H1 (cell line): Measurements from ENCODE around the gene GNAS. TPM values are rescaled to one million over a fixed set of nuclear protein-coding genes. Genes with fewer than 3 reads are reported as not detected.
A peak's percentile ranks its signal among the peaks of the same experiment; 100 is the strongest.

ENCODE experiments used
- CTCF ChIA-PET: fragments of 300-600 bp; sonication (Branson Sonifier 250); formaldehyde crosslinking; loops from one replicate; lab custom pipeline; 2021; ENCODE audit not compliant: partially characterized antibody; lab: Charles Lee
- POLR2A ChIA-PET: fragments of 300-600 bp; sonication (Branson Sonifier 250); formaldehyde crosslinking; loops from one replicate; lab custom pipeline; 2021; ENCODE audit warnings: inconsistent platforms; ENCODE audit not compliant: partially characterized antibody; lab: Charles Lee
- DNase-seq, 2 experiments: peaks; one replicate each; pipeline versions ENCODE4 v3.0.0 to v3.0.0-alpha.2; 2010 to 2022; ENCODE audit warnings: low spot score in 2 of 2, low read depth in 1 of 2, mixed read lengths in 1 of 2
- FAIRE-seq: peaks from 2 replicates; lab custom pipeline; 2011; peaks lifted over from hg19 to GRCh38; lab: Jason Lieb, UNC
- H2AFZ ChIP-seq: 2 replicates; pipeline ENCODE4 v1.8.1; 2012; ENCODE audit warnings: low read length, inconsistent platforms
- H2AK5ac ChIP-seq: 2 replicates; pipeline ENCODE4 v1.6.1; 2013; ENCODE audit warnings: low read depth, low read length
- H2BK120ac ChIP-seq: replicated peaks from 2 replicates; pipeline ENCODE3; 2013; ENCODE audit warnings: low read depth, low read length, inconsistent platforms
- H2BK12ac ChIP-seq: 2 replicates; pipeline ENCODE4 v1.6.1; 2013; ENCODE audit warnings: low read depth, low read length
- H2BK15ac ChIP-seq: 2 replicates; pipeline ENCODE4 v1.6.1; 2013; ENCODE audit warnings: low read length
- H2BK20ac ChIP-seq: 2 replicates; pipeline ENCODE4 v1.6.1; 2013; ENCODE audit warnings: low read length
- H2BK5ac ChIP-seq: 2 replicates; pipeline ENCODE4 v1.6.1; 2013; ENCODE audit warnings: low read depth, low read length
- H3K14ac ChIP-seq: 2 replicates; pipeline ENCODE4 v1.6.1; 2013; ENCODE audit warnings: inconsistent platforms; ENCODE audit not compliant: insufficient read length
- H3K18ac ChIP-seq: 2 replicates; pipeline ENCODE4 v1.6.1; 2013; ENCODE audit warnings: low read length; ENCODE audit errors: extremely low read depth
- H3K23ac ChIP-seq: 2 replicates; pipeline ENCODE4 v1.6.1; 2013; ENCODE audit warnings: inconsistent platforms; ENCODE audit not compliant: insufficient read length
- H3K23me2 ChIP-seq: 2 replicates; pipeline ENCODE4 v1.6.1; 2013; ENCODE audit warnings: low read depth, low read length
- H3K27ac ChIP-seq: 2 replicates; pipeline ENCODE4 v1.6.1; 2011; ENCODE audit warnings: low read depth, low read length, inconsistent platforms
- H3K27me3 ChIP-seq, 4 experiments: replicated peaks in 1 of 4; 1 replicate in 1 of 4; 2 replicates in 3 of 4; pipeline versions ENCODE4 v1.6.1 to v1.8.1; 2011 to 2013; ENCODE audit warnings: low read length in 3 of 4, mild to moderate bottlenecking in 3 of 4, inconsistent platforms in 2 of 4, mixed read lengths in 2 of 4, moderate library complexity in 1 of 4; ENCODE audit not compliant: control insufficient read depth in 3 of 4, insufficient read depth in 3 of 4; ENCODE audit errors: extremely low read depth in 1 of 4
- H3K36me3 ChIP-seq, 4 experiments: 2 replicates each; pipeline versions ENCODE4 v1.6.1 to v1.8.1; 2011 to 2013; ENCODE audit warnings: mild to moderate bottlenecking in 4 of 4, low read length in 3 of 4, moderate library complexity in 2 of 4, control low read depth in 1 of 4, inconsistent platforms in 1 of 4; ENCODE audit not compliant: insufficient read depth in 4 of 4, control insufficient read depth in 2 of 4
- H3K4ac ChIP-seq: replicated peaks from 2 replicates; pipeline ENCODE3; 2013; ENCODE audit warnings: low read length, low read depth, mixed read lengths, inconsistent platforms; ENCODE audit not compliant: insufficient read length
- H3K4me1 ChIP-seq, 4 experiments: replicated peaks in 1 of 4; 1 replicate in 1 of 4; 2 replicates in 3 of 4; pipeline versions ENCODE4 v1.6.1 to v1.8.1; 2011 to 2013; ENCODE audit warnings: low read length in 3 of 4, inconsistent platforms in 2 of 4, mixed read lengths in 1 of 4; ENCODE audit not compliant: insufficient read depth in 4 of 4, control insufficient read depth in 3 of 4
- H3K4me2 ChIP-seq, 2 experiments: 2 replicates each; pipeline versions ENCODE4 v1.6.1 to v1.8.1; 2011 to 2013; ENCODE audit warnings: low read depth in 2 of 2, low read length in 2 of 2, control low read depth in 1 of 2, inconsistent platforms in 1 of 2, mild to moderate bottlenecking in 1 of 2; ENCODE audit not compliant: insufficient read depth in 1 of 2
- H3K4me3 ChIP-seq, 4 experiments: fragments of 200-600, 300-600 bp in 1 of 4; sonication (generic), shearing (Covaris generic), sonication (Bioruptor Twin) in 1 of 4; 2 replicates each; pipeline versions ENCODE4 v1.5.1 to v1.8.1; 2011 to 2016; ENCODE audit warnings: low read length in 4 of 4, low read depth in 3 of 4, control low read depth in 2 of 4, inconsistent platforms in 2 of 4, mild to moderate bottlenecking in 2 of 4, mixed read lengths in 1 of 4, moderate library complexity in 1 of 4; ENCODE audit not compliant: insufficient read depth in 2 of 4; ENCODE audit errors: extremely low read depth in 1 of 4
- H3K56ac ChIP-seq: replicated peaks from 2 replicates; pipeline ENCODE3; 2013; ENCODE audit warnings: low read depth, mild to moderate bottlenecking, mixed read lengths, low read length, inconsistent platforms; ENCODE audit not compliant: insufficient read length
- H3K79me1 ChIP-seq: 2 replicates; pipeline ENCODE4 v1.6.1; 2013; ENCODE audit warnings: low read depth, low read length, control low read depth
- H3K79me2 ChIP-seq, 2 experiments: 2 replicates each; pipeline versions ENCODE4 v1.6.1 to v1.8.1; 2012 to 2013; ENCODE audit warnings: low read length in 2 of 2, mild to moderate bottlenecking in 2 of 2, inconsistent platforms in 1 of 2; ENCODE audit not compliant: insufficient read depth in 2 of 2, control insufficient read depth in 1 of 2
- H3K9ac ChIP-seq, 4 experiments: replicated peaks in 1 of 4; 1 replicate in 1 of 4; 2 replicates in 3 of 4; pipeline versions ENCODE4 v1.6.1 to v1.8.1; 2011 to 2013; ENCODE audit warnings: low read depth in 3 of 4, low read length in 3 of 4, control low read depth in 2 of 4, mild to moderate bottlenecking in 2 of 4, moderate library complexity in 2 of 4, inconsistent platforms in 1 of 4; ENCODE audit errors: extremely low read depth in 1 of 4
- H3K9me3 ChIP-seq, 2 experiments: 2 replicates each; pipeline versions ENCODE4 v1.6.1 to v1.8.1; 2012 to 2013; ENCODE audit warnings: mild to moderate bottlenecking in 2 of 2, moderate library complexity in 2 of 2, control low read depth in 1 of 2, inconsistent platforms in 1 of 2, low read depth in 1 of 2, low read length in 1 of 2, mixed read lengths in 1 of 2; ENCODE audit not compliant: insufficient read depth in 2 of 2
- H4K20me1 ChIP-seq, 2 experiments: replicated peaks in 1 of 2; 2 replicates each; pipeline versions ENCODE3 to v1.8.1; 2011 to 2013; ENCODE audit warnings: inconsistent platforms in 2 of 2, low read length in 2 of 2, mild to moderate bottlenecking in 1 of 2; ENCODE audit not compliant: insufficient read depth in 2 of 2, control insufficient read depth in 1 of 2
- H4K5ac ChIP-seq: 2 replicates; pipeline ENCODE4 v1.6.1; 2013; ENCODE audit warnings: low read length, low read depth, mixed read lengths, inconsistent platforms; ENCODE audit not compliant: insufficient read length
- H4K8ac ChIP-seq: 2 replicates; pipeline ENCODE4 v1.8.0; 2013; ENCODE audit warnings: mild to moderate bottlenecking, moderate library complexity, low read length, inconsistent platforms; ENCODE audit not compliant: insufficient read depth; ENCODE audit errors: extremely low read depth
- H4K91ac ChIP-seq: replicated peaks from 2 replicates; pipeline ENCODE3; 2013; ENCODE audit warnings: low read length, mixed read lengths, inconsistent platforms; ENCODE audit not compliant: insufficient read length
- BACH1 ChIP-seq: IDR thresholded peaks from 2 replicates; pipeline ENCODE4 v1.6.1; 2012; ENCODE audit warnings: low read length, improper control_type of control experiment
- EZH2 ChIP-seq: fragments of 200-600 bp; sonication (generic); IDR thresholded peaks from 2 replicates; pipeline ENCODE4 v1.7.1; 2012; ENCODE audit warnings: low read depth, mild to moderate bottlenecking, moderate library complexity, low read length, inconsistent platforms; ENCODE audit not compliant: severe bottlenecking
- SUZ12 ChIP-seq: fragments of 200-600 bp; sonication (generic); IDR thresholded peaks from 2 replicates; pipeline ENCODE4 v1.6.1; 2012; ENCODE audit warnings: mild to moderate bottlenecking, inconsistent platforms, low read length, moderate library complexity, mixed read lengths
- WGBS, 2 experiments: shearing (Covaris generic) in 1 of 2; methylation state at CpG; one replicate each; pipeline versions ENCODE4 v1.1.6 to v1.1.7; 2013 to 2015; ENCODE audit warnings: low lambda C conversion rate in 2 of 2, mixed read lengths in 2 of 2, inconsistent platforms in 1 of 2, low coverage in 1 of 2, missing lambda C conversion rate in 1 of 2; ENCODE audit not compliant: insufficient replicate concordance in 2 of 2, insufficient coverage in 1 of 2, insufficient read length in 1 of 2; ENCODE audit errors: extremely low coverage in 1 of 2, missing lambda C conversion rate in 1 of 2; 5-methylcytosine and 5-hydroxymethylcytosine counted together
- polyA plus RNA-seq, 7 experiments: library from polyadenylated mRNA; depleted of rRNA in 3 of 7; stranded (reverse) in 5 of 7; unstranded in 2 of 7; fragments of >200 nt in 5 of 7; fragments of 200-250 nt in 2 of 7; gene quantifications; 1 replicate in 5 of 7; 2 replicates in 1 of 7; 4 replicates in 1 of 7; pipeline versions ENCODE4 v1.2.1 to v1.2.3, GENCODE V29; 2011 to 2013; ENCODE audit warnings: missing spikeins in 2 of 7, mixed read lengths in 2 of 7
- total RNA-seq: library from RNA; stranded (reverse); fragmentation: NEBNext Ultra II Directional; extraction: Animal tissue kit (Norgen Biotek cat#: 25700); gene quantifications from 2 replicates; pipeline ENCODE4 v1.2.1, GENCODE V29; 2021

The GNAS gene
- total and polyA plus RNA-seq, 2 of the 8 experiments (the other 6 are each of a cell fraction or from before 2014, with no cell fraction given) = 989 to 1,613 TPM

DNA sequence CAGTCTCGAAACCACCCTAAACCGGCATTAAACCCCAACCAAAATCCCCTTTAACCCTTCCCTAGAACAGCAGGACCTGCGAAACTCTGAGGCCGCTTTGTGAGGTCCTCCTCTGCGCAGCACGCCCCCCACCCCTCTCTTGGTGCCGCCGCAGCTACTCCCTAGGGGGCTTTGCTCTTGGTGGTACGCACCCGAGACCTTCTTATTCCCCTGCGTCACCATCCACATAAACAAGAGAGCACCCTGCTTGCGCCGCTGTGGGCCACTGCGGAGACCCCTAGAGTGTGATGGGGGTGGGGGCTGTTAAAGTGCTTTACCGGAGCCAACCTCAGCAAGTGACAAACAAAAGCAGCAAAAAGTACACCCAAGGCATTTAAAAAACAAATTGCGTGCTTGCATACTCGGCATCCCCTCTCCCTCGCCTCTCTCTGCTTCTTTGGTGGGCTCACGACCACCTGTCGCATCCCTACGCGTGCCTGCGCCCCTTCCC, 502 bp upstream of the GNAS start:
- Histone ChIP-seq H3K4ac (no peak overlapping the region), H2AFZ (no peak overlapping the region), H3K36me3 (peaks cover 0 to 19% (median 8%) of the 10 kb centered on the region in 4 experiments; a peak in 5 of 8 replicates), H3K79me2 (peaks cover 30 to 52% of the 10 kb centered on the region in 2 experiments), H3K4me1 (peaks cover 0 to 29% (median 16%) of the 10 kb centered on the region in 4 experiments; a peak in 6 of 7 replicates), H4K5ac (no peak overlapping the region), H4K20me1 (peaks cover 4 to 16% of the 10 kb centered on the region in 2 experiments), H3K4me2 (peak overlapping the region; percentile 98), H2BK15ac (peak overlapping the region; percentile 83; the same call in 1 of the 2 replicates), H4K91ac (peak overlapping the region; percentile 48), H3K9ac (peak overlapping the region in 3 of 4 experiments; percentile 26 to 64 (median 41); a peak in 6 of 7 replicates), H3K18ac (peak overlapping the region; percentile 82), H3K27ac (peak overlapping the region; percentile 37; the same call in 1 of the 2 replicates), H2BK5ac (peak overlapping the region; percentile 69), H3K23ac (no peak overlapping the region), H2BK120ac (no peak overlapping the region), H2AK5ac (peak overlapping the region; percentile 58; the same call in 1 of the 2 replicates), H2BK20ac (0 out of 2 replicates have a peak overlapping the region, but pooled peaks have one; percentile 15), H3K9me3 (no peaks in the 10 kb centered on the region; a peak in 1 of 4 replicates), H3K4me3 (peak overlapping the region; percentile 68 to 88 (median 78)), H3K56ac (peak overlapping the region; percentile 9), H3K23me2 (peaks cover 21% of the 10 kb centered on the region), H2BK12ac (peak overlapping the region; percentile 93; the same call in 1 of the 2 replicates), H3K79me1 (peaks cover 2% of the 10 kb centered on the region; the same call in 1 of the 2 replicates), H3K27me3 (peaks cover 22 to 57% (median 49%) of the 10 kb centered on the region in 4 experiments), H3K14ac (no peak overlapping the region), H4K8ac (peak overlapping the region; percentile 76; the same call in 1 of the 2 replicates)
- no peak for DNase-seq
- ChIA-PET CTCF (interaction anchor here (0.7 to 5.0 kb wide), 29 partner anchors 8 to 607 kb away, joined by 3 to 57 read pairs (median 4); partner anchors contain the start of gene STX16), POLR2A (interaction anchor here (0.8 to 13.4 kb wide), 20 partner anchors 9 to 561 kb away, joined by 3 to 163 read pairs (median 4); partner anchors contain the start of gene STX16)
- no peak for FAIRE-seq
- WGBS, 2 experiments = 7% methylated on average over 23 of the region's 23 CpGs; no CpG with 5 or more reads in 1 of the 2 experiments
- TF ChIP-seq BACH1 = no peak
- TF ChIP-seq SUZ12 = peak; percentile 66
- peak; percentile 25 for TF ChIP-seq EZH2
